Heart left ventricle (tissue), 16 donors: ENCODE data around the gene MRM2. TPM values are rescaled to one million over a fixed set of nuclear protein-coding genes. Genes with fewer than 3 reads are reported as not detected.

Experiments
- ATAC-seq, 4 donors: fragments of 200-7000 bp; cut with Tn5 transposase; one replicate each; pipeline ENCODE4 v1.9.1; 2020 to 2022; ENCODE audit warnings: moderate library complexity in 4 of 4, mild to moderate bottlenecking in 3 of 4, moderate number of reproducible peaks in 1 of 4
- DNase-seq, 5 donors: peaks; one replicate each; pipeline ENCODE4 v3.0.0-alpha.2; 2020
- H3K27ac ChIP-seq, 12 donors: fragments of 200-600 bp; sonication (generic) in 4 of 12; one replicate each; pipeline versions ENCODE4 v1.5.0 to v1.8.0; 2016 to 2022; ENCODE audit warnings: mild to moderate bottlenecking in 2 of 12
- H3K27me3 ChIP-seq, 9 donors: fragments of 200-600 bp; sonication (generic) in 2 of 9; one replicate each; pipeline versions ENCODE4 v1.5.1 to v1.8.0; 2016 to 2022; ENCODE audit warnings: mild to moderate bottlenecking in 3 of 9
- H3K36me3 ChIP-seq, 9 donors: fragments of 200-600 bp; sonication (generic) in 2 of 9; one replicate each; pipeline versions ENCODE4 v1.5.0 to v1.8.0; 2018 to 2022; ENCODE audit warnings: mild to moderate bottlenecking in 2 of 9
- H3K4me1 ChIP-seq, 12 donors: fragments of 200-600 bp; sonication (generic) in 4 of 12; one replicate each; pipeline versions ENCODE4 v1.5.0 to v1.8.0; 2016 to 2022; ENCODE audit warnings: mild to moderate bottlenecking in 3 of 12
- H3K4me3 ChIP-seq, 12 donors: fragments of 200-600 bp; sonication (generic) in 4 of 12; one replicate each; pipeline versions ENCODE4 v1.5.0 to v1.8.0; 2017 to 2022; ENCODE audit warnings: mild to moderate bottlenecking in 9 of 12, moderate library complexity in 4 of 12
- H3K9me3 ChIP-seq, 12 donors: fragments of 200-600 bp; sonication (generic) in 4 of 12; one replicate each; pipeline versions ENCODE4 v1.5.0 to v1.8.0; 2016 to 2022; ENCODE audit warnings: mild to moderate bottlenecking in 1 of 12
- CTCF ChIP-seq, 12 donors: fragments of 200-600 bp; sonication (generic) in 4 of 12; IDR thresholded peaks; one replicate each; pipeline versions ENCODE4 v1.5.0 to v1.8.0; 2018 to 2022; ENCODE audit warnings: antibody characterized with exemption in 12 of 12, mild to moderate bottlenecking in 5 of 12
- POLR2A ChIP-seq, 2 donors: fragments of 450-650 bp; IDR thresholded peaks; one replicate each; pipeline ENCODE4 v1.6.1; 2017; ENCODE audit warnings: antibody characterized with exemption in 2 of 2, mild to moderate bottlenecking in 2 of 2, moderate library complexity in 2 of 2
- WGBS, 4 donors: extraction: QIAGEN DNeasy Blood & Tissue Kit in 2 of 4; methylation state at CpG; one replicate each; pipeline versions ENCODE4 v1.1.5 to v1.1.7; 2013 to 2018; 5-methylcytosine and 5-hydroxymethylcytosine counted together
- intact Hi-C, 10 donors: fragments of 100-400 bp; cut with DNase I; formaldehyde crosslinking; loops; one replicate each; pipeline versions ENCODE4 v1.11.1 to v1.14.2; 2022
- polyA plus RNA-seq, 2 donors: library from polyadenylated mRNA; stranded (reverse); fragments of 200-250 nt; gene quantifications; one replicate each; pipeline ENCODE4 v1.2.3, GENCODE V29; 2013
- total RNA-seq, 9 donors: library from RNA; depleted of rRNA in 2 of 9; stranded (reverse); fragments of >200 nt in 2 of 9; fragmentation: NEBNext Ultra II Directional in 3 of 9; extraction: Animal tissue kit (Norgen Biotek cat#: 25700) in 3 of 9; gene quantifications; one replicate each; pipeline versions ENCODE4 v1.1.0 to v1.2.4, GENCODE V29; 2016 to 2023
- donor health status: ischemic (EF 13 %, LVEDD 7.1; RV severe dilation, severe dysfunction).
- donor health status: healthy with polysubstance abuse.
- donor health status: DM: no; HTN: yes; CAD: no.
- donor health status: DM: no; HTN: no; CAD: no.
- donor health status: ischemic (EF 25% LVEDD 6.9; RV normal size, moderate dysfunction).
- donor health status: ischemic (EF 25% LVEDD 5.7; RV mildly dilated, moderate dysfunction).
- donor health status: healthy.
- donor health status: DM: yes; HTN: yes; CAD: no.
- donor health status: ischemic (EF 35%, LVEDD 5.7; RV mildly dilated, moderate dysfunction).
- donor health status: nonischemic (EF 11% LVEDD 7.7; RV severe dilation, severe dysfunction).
- donor health status: DM: yes; HTN: yes; CAD: no.
- donor health status: PGD.
- donor health status: ischemic (EF 29% LVEDD 5.4; RV normal size, mild dysfunction).
- donor health status: nonischemic (EF 23%, LVEDD 6.1; RV moderate dilation, normal function).

Gene MRM2
- total and polyA plus RNA-seq, 11 donors: 14.2 to 31.5 (median 20.3) TPM

- ATAC-seq (peak; percentile 67 to 89 (median 82)), DNase-seq (peak; percentile 70 to 82 (median 77))
- Histone ChIP-seq H3K36me3 (peaks cover 0 to 15% (median 0%) of the 10 kb centered on the region in 9 donors), H3K9me3 (no peaks in the 10 kb centered on the region), H3K27ac (peak overlapping the region in 7 of 12 donors; percentile 31 to 85 (median 59)), H3K27me3 (no peaks in the 10 kb centered on the region), H3K4me3 (peak overlapping the region in 2 of 12 donors; percentile 15 to 32), H3K4me1 (peaks cover 0 to 37% (median 3%) of the 10 kb centered on the region in 12 donors)
- TF ChIP-seq POLR2A (IDR thresholded peaks at IDR 0.05): no peak
- TF ChIP-seq CTCF (IDR thresholded peaks at IDR 0.05): peak in 3 of 12 donors; percentile 26 to 34 (median 33)
- 35 to 48% (median 45%) methylated on average over 22 to 24 of the region's 24 CpGs for WGBS, 4 donors
- intact Hi-C loops: loop anchor here in 9 of 10 donors (2.0 to 10.0 kb wide), 6 partner anchors 63 to 106 kb away; partner anchors contain the start of genes EIF3B (in 4 of the 9) and SNX8 (in 3 of the 9)
Observed at GRCh38 chr7:2248984-2249694, 7.1 kb upstream of the MRM2 start.

GRCh38 chr7:2247141-2247995 is 5.4 kb upstream of the MRM2 start:
- H3K9me3 ChIP-seq: no peaks in the 10 kb centered on the region
- no peak overlapping the region for H3K27ac ChIP-seq
- no peak for DNase-seq
- no peaks in the 10 kb centered on the region for H3K27me3 ChIP-seq
- peak overlapping the region in 1 of 12 donors; percentile 18 for H3K4me3 ChIP-seq
- 61 to 68% (median 67%) methylated on average over 31 to 36 of the region's 36 CpGs for WGBS, 4 donors
- ATAC-seq: peak in 3 of 4 donors; percentile 25 to 50 (median 27)
- no peak for TF ChIP-seq POLR2A (IDR thresholded peaks at IDR 0.05)
- peak; percentile 45 to 70 (median 60) for TF ChIP-seq CTCF (IDR thresholded peaks at IDR 0.05)
- H3K4me1 ChIP-seq: peaks cover 0 to 50% (median 9%) of the 10 kb centered on the region in 12 donors
- peaks cover 0 to 5% (median 0%) of the 10 kb centered on the region in 9 donors for H3K36me3 ChIP-seq
- intact Hi-C loops: loop anchor here in 9 of 10 donors (5.0 to 10.0 kb wide), 5 partner anchors 65 to 107 kb away; partner anchors contain the start of genes EIF3B (in 3 of the 9) and SNX8 (in 3 of the 9)

DNA sequence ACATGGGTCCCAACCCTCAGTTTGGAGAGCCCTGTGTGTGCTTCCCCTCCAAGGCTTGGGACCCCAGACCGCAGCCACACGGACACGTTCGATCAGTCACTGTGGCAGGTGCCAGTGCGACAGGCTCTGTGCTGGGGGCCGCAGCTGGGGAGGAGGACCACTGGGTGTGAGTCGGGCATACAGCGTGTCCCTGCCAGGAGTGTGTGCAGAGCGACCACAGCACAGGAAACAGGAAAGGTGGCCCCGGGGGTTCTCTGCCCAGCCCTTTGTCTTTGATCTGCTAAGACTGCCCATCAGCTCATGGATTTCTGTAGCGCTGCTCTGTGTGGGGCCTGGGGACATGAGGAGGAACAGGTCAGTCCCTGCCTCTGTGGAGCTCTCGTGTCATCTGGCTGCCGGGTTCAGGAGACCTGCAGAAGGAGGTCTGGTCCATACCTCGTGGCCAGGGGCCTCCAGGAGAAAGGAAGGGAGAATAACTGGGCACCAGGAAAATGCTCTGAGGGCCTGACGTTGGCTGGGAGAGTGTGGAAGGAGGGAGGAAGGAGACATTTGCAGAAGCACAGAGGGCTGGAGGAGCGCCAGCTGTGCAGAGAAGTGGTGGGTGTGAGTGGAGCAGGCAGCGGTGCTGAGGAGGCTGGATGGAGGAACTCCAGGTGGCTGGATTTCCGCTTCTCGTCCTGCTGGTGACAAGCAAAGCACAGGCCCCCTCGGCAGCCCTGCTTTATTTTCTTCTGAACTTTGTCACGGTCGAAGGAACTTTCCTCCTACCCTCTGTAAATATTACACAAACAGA is 4.1 kb upstream of the MRM2 start:
- Histone ChIP-seq H3K9me3 (no peaks in the 10 kb centered on the region), H3K4me1 (peaks cover 0 to 56% (median 14%) of the 10 kb centered on the region in 12 donors), H3K4me3 (no peak overlapping the region), H3K27me3 (no peaks in the 10 kb centered on the region), H3K27ac (no peak overlapping the region), H3K36me3 (no peaks in the 10 kb centered on the region)
- peak in 3 of 5 donors; percentile 39 to 78 (median 67) for DNase-seq
- WGBS, 4 donors: 61 to 76% (median 70%) methylated on average over 22 of the region's 22 CpGs
- ATAC-seq: no peak
- TF ChIP-seq CTCF (IDR thresholded peaks at IDR 0.05): no peak
- TF ChIP-seq POLR2A (IDR thresholded peaks at IDR 0.05): no peak
- intact Hi-C loops: loop anchor here in 9 of 10 donors (5.0 to 10.0 kb wide), 5 partner anchors 66 to 109 kb away; partner anchors contain the start of genes EIF3B (in 3 of the 9) and SNX8 (in 3 of the 9)
